Epithelial cell of proximal tubule (primary cell): Measurements from ENCODE around the gene GSK3A. TPM values are rescaled to one million over a fixed set of nuclear protein-coding genes. Genes with fewer than 3 reads are reported as not detected.

Experiments used
- DNase-seq: peaks from one replicate; pipeline ENCODE4 v3.0.0-alpha.2; 2011; ENCODE audit warnings: low read depth
- H3K4me3 ChIP-seq: 2 replicates; pipeline ENCODE4 v1.5.1; 2011; ENCODE audit warnings: low read depth, mild to moderate bottlenecking, low read length
- CTCF ChIP-seq: conservative IDR thresholded peaks from 2 replicates; pipeline ENCODE4 v1.5.1; 2012; ENCODE audit warnings: low read depth, mild to moderate bottlenecking, low read length
- total RNA-seq: library from RNA; depleted of rRNA; stranded (reverse); fragments of >200 nt; gene quantifications from 2 replicates; pipeline ENCODE4 v1.2.3, GENCODE V29; 2015

GSK3A gene
- total RNA-seq, 1 donor from 2014 or later: 33.9 TPM

GRCh38 chr19:42288387-42288786 lies 46.0 kb upstream of the GSK3A start:
- DNase-seq: no peak
- no peak overlapping the region for H3K4me3 ChIP-seq
- no peak for TF ChIP-seq CTCF

- TF ChIP-seq CTCF: no peak
- DNase-seq: no peak
- H3K4me3 ChIP-seq: no peak overlapping the region
Observed at GRCh38 chr19:42287827-42288107, 45.4 kb upstream of the GSK3A start.

GRCh38 chr19:42287017-42287826 lies 44.8 kb upstream of the GSK3A start:
- H3K4me3 ChIP-seq: no peak overlapping the region
- no peak for TF ChIP-seq CTCF
- no peak for DNase-seq

- TF ChIP-seq CTCF: no peak
- no peak for DNase-seq
- peak overlapping the region; percentile 76 for H3K4me3 ChIP-seq
Observed at GRCh38 chr19:42286349-42287016, 44.1 kb upstream of the GSK3A start.

- DNase-seq: no peak
- no peak for TF ChIP-seq CTCF
- peak overlapping the region; percentile 76 for H3K4me3 ChIP-seq
Observed at GRCh38 chr19:42285988-42286348, 43.6 kb upstream of the GSK3A start.

GRCh38 chr19:42285541-42285941 lies 43.1 kb upstream of the GSK3A start:
- TF ChIP-seq CTCF: no peak
- DNase-seq: no peak
- H3K4me3 ChIP-seq: peak overlapping the region; percentile 76
